Osteocyte (in vitro differentiated cells): ENCODE data around the gene TSR3. TPM values are rescaled to one million over a fixed set of nuclear protein-coding genes. Genes with fewer than 3 reads are reported as not detected.

Experiments used
- DNase-seq: peaks from one replicate; pipeline ENCODE4 v3.0.0; 2021; ENCODE audit warnings: mixed read lengths; ENCODE audit not compliant: unreplicated experiment; ENCODE audit errors: extremely low spot score
- H3K27ac Mint-ChIP-seq: one replicate; pipeline ENCODE4 v1.8.0; 2021; ENCODE audit warnings: mild to moderate bottlenecking, mixed read lengths; ENCODE audit not compliant: unreplicated experiment
- H3K27me3 Mint-ChIP-seq: one replicate; pipeline ENCODE4 v1.8.0; 2021; ENCODE audit warnings: mixed read lengths; ENCODE audit not compliant: unreplicated experiment
- H3K36me3 Mint-ChIP-seq: one replicate; pipeline ENCODE4 v1.8.0; 2021; ENCODE audit warnings: mixed read lengths; ENCODE audit not compliant: unreplicated experiment
- H3K4me1 Mint-ChIP-seq: one replicate; pipeline ENCODE4 v1.8.0; 2021; ENCODE audit warnings: mixed read lengths; ENCODE audit not compliant: unreplicated experiment
- H3K4me3 Mint-ChIP-seq: one replicate; pipeline ENCODE4 v1.8.0; 2021; ENCODE audit warnings: mild to moderate bottlenecking, moderate library complexity, mixed read lengths; ENCODE audit not compliant: unreplicated experiment
- H3K9me3 Mint-ChIP-seq: one replicate; pipeline ENCODE4 v1.8.0; 2021; ENCODE audit warnings: mixed read lengths; ENCODE audit not compliant: unreplicated experiment
- CTCF ChIP-seq: fragments of 200-600 bp; sonication (generic); IDR thresholded peaks from 2 replicates; pipeline ENCODE4 v1.5.0; 2021; ENCODE audit warnings: antibody characterized with exemption, mild to moderate bottlenecking, moderate library complexity
- total RNA-seq: library from RNA; stranded (reverse); gene quantifications from 2 replicates; pipeline ENCODE4 v1.2.1, GENCODE V29; 2021

The TSR3 gene
- total RNA-seq, 1 donor from 2014 or later, result 58.0 TPM

GRCh38 chr16:1342526-1343427, 8.9 kb downstream of the TSR3 start:
- no peak for DNase-seq
- Mint-ChIP-seq H3K4me1 (peaks cover 9% of the 10 kb centered on the region), H3K27me3 (peaks cover 5% of the 10 kb centered on the region), H3K36me3 (no peaks in the 10 kb centered on the region), H3K4me3 (no peak overlapping the region), H3K27ac (no peak overlapping the region), H3K9me3 (no peaks in the 10 kb centered on the region)
- TF ChIP-seq CTCF, result no peak

- TF ChIP-seq CTCF, result no peak
- no peak for DNase-seq
- Mint-ChIP-seq H3K27me3 (peaks cover 5% of the 10 kb centered on the region), H3K4me1 (peaks cover 9% of the 10 kb centered on the region), H3K4me3 (no peak overlapping the region), H3K9me3 (no peaks in the 10 kb centered on the region), H3K27ac (no peak overlapping the region), H3K36me3 (no peaks in the 10 kb centered on the region)
These were observed 9.9 kb downstream of the TSR3 start for GRCh38 chr16:1341495-1342420.

GRCh38 chr16:1340730-1341494, 10.8 kb downstream of the TSR3 start:
- Mint-ChIP-seq H3K27me3 (peaks cover 11% of the 10 kb centered on the region), H3K27ac (no peak overlapping the region), H3K4me1 (peaks cover 9% of the 10 kb centered on the region), H3K4me3 (no peak overlapping the region), H3K36me3 (no peaks in the 10 kb centered on the region), H3K9me3 (no peaks in the 10 kb centered on the region)
- DNase-seq, result no peak
- no peak for TF ChIP-seq CTCF

- no peak for DNase-seq
- peaks cover 9% of the 10 kb centered on the region for H3K4me1 Mint-ChIP-seq
- H3K9me3 Mint-ChIP-seq, result no peaks in the 10 kb centered on the region
- no peaks in the 10 kb centered on the region for H3K36me3 Mint-ChIP-seq
- no peak overlapping the region for H3K27ac Mint-ChIP-seq
- no peak for TF ChIP-seq CTCF
- H3K27me3 Mint-ChIP-seq, result peaks cover 24% of the 10 kb centered on the region
- H3K4me3 Mint-ChIP-seq, result no peak overlapping the region
These were observed 12.6 kb downstream of the TSR3 start for GRCh38 chr16:1338855-1339675.
